HepG2 (cell line): Measurements from ENCODE around the gene LSMEM2.

Experiments used
- HNRNPK ChIP-seq: fragments of 200-400 bp; formaldehyde crosslinking; IDR thresholded peaks from 2 replicates; pipeline ENCODE4 v1.6.1; 2018; ENCODE audit warnings: low read length, low read depth, moderate library complexity, mild to moderate bottlenecking; ENCODE audit not compliant: poor library complexity, severe bottlenecking
- JUN ChIP-seq: sonication (generic); formaldehyde crosslinking; IDR thresholded peaks from 2 replicates; pipeline ENCODE4 v1.4.0; 2020; ENCODE audit warnings: mild to moderate bottlenecking, missing genetic modification reagents
- POLR2A ChIP-seq, 2 experiments: IDR thresholded peaks; 2 replicates each; pipeline ENCODE4 v1.6.1; 2011; ENCODE audit warnings: low read depth in 2 of 2, low read length in 2 of 2, mild to moderate bottlenecking in 1 of 2, moderate library complexity in 1 of 2; ENCODE audit not compliant: insufficient read depth in 1 of 2
- SMARCE1 ChIP-seq: fragments of 450-650 bp; IDR thresholded peaks from 2 replicates; pipeline ENCODE4 v1.6.1; 2017; ENCODE audit warnings: borderline replicate concordance
- SP1 ChIP-seq, 2 experiments: fragments of 450-650 bp in 1 of 2; sonication (generic) in 1 of 2; formaldehyde crosslinking in 1 of 2; IDR thresholded peaks; 2 replicates each; pipeline versions ENCODE4 v1.4.0 to v1.6.1; 2016 to 2020; ENCODE audit warnings: missing genetic modification reagents in 1 of 2
- SRF ChIP-seq: IDR thresholded peaks from 2 replicates; pipeline ENCODE4 v1.6.1; 2011; ENCODE audit warnings: mild to moderate bottlenecking, low read depth, low read length, moderate library complexity
- TGIF2 ChIP-seq: IDR thresholded peaks from 2 replicates; pipeline ENCODE4 v1.6.1; 2016; ENCODE audit warnings: control low read depth, missing compliant biosample characterization
- THYN1 ChIP-seq: sonication (generic); formaldehyde crosslinking; IDR thresholded peaks from 2 replicates; pipeline ENCODE4 v1.8.1; 2023; ENCODE audit warnings: low read depth, mild to moderate bottlenecking, moderate library complexity, missing genetic modification reagents, borderline replicate concordance
- ZNF263 ChIP-seq: sonication (generic); formaldehyde crosslinking; IDR thresholded peaks from 2 replicates; pipeline ENCODE4 v1.4.0; 2020; ENCODE audit warnings: missing genetic modification reagents
- ZNF335 ChIP-seq: sonication (generic); formaldehyde crosslinking; IDR thresholded peaks from 2 replicates; pipeline ENCODE4 v1.4.0; 2020; ENCODE audit warnings: missing genetic modification reagents
- TF ChIP-seq, protein P1 (sequence below): sonication (generic); formaldehyde crosslinking; IDR thresholded peaks from 2 replicates; pipeline ENCODE4 v1.5.1; 2020; ENCODE audit warnings: missing genetic modification reagents, mild to moderate bottlenecking, borderline replicate concordance
- TF ChIP-seq, protein P2 (sequence below): sonication (generic); formaldehyde crosslinking; IDR thresholded peaks from 2 replicates; pipeline ENCODE4 v1.4.0; 2020; ENCODE audit warnings: missing genetic modification reagents, borderline replicate concordance
- TF ChIP-seq, protein P3 (sequence below): sonication (generic); formaldehyde crosslinking; IDR thresholded peaks from 2 replicates; pipeline ENCODE4 v1.4.0; 2020; ENCODE audit warnings: mild to moderate bottlenecking, missing genetic modification reagents, borderline replicate concordance
- TF ChIP-seq, protein P4 (sequence below): sonication (generic); formaldehyde crosslinking; IDR thresholded peaks from 2 replicates; pipeline ENCODE4 v1.5.0; 2020; ENCODE audit warnings: mild to moderate bottlenecking, missing genetic modification reagents, moderate library complexity

DNA sequence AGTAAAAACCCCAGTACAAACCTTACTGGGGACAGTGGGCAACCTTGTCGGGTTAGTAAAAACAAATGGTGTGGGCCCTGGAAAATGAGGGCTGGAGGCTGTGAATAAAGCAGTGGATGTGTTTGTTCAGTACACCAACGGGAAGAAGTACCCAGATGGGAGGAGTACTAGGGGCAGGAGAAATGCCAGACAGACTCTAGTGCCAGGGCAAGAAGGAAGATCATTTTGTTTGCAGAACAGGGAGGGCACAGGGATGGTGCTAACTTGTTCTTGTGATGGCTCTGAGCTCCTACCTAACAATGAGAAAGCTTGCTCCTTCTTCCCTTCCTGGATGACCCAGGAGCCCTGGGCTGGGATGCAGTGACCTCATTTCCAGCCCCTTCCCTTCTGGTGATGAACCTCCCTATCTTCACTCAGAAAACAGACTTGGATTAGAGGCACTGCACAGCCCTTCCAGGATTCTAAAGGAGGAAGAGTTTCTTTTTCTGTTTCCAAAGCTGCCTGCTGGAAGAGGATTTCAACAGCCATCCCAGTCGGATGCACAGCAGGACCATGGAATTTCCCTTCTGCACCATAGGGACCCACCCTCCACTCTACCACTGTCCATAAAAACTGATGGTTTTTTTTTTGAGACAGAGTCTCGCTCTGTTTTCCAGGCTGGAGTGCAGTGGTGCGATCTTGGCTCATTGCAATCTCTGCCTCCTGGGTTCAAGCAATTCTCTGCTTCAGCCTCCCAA lies 55.6 kb downstream of the LSMEM2 start:
- TF ChIP-seq, protein P1, sequence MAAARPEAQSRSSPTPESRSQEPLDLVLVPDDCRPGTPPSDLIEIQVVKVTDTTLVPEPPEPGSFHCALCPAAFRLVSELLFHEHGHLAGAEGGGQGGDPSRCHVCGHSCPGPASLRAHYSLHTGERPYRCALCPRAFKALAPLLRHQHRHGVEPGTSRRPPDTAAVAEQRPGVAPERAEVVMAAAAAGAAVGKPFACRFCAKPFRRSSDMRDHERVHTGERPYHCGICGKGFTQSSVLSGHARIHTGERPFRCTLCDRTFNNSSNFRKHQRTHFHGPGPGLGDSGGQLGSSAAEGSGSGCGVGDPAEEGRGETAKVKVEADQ (CRISPR knock-in tag) = no peak
- TF ChIP-seq TGIF2 (CRISPR knock-in tag) = no peak
- TF ChIP-seq, protein P2, sequence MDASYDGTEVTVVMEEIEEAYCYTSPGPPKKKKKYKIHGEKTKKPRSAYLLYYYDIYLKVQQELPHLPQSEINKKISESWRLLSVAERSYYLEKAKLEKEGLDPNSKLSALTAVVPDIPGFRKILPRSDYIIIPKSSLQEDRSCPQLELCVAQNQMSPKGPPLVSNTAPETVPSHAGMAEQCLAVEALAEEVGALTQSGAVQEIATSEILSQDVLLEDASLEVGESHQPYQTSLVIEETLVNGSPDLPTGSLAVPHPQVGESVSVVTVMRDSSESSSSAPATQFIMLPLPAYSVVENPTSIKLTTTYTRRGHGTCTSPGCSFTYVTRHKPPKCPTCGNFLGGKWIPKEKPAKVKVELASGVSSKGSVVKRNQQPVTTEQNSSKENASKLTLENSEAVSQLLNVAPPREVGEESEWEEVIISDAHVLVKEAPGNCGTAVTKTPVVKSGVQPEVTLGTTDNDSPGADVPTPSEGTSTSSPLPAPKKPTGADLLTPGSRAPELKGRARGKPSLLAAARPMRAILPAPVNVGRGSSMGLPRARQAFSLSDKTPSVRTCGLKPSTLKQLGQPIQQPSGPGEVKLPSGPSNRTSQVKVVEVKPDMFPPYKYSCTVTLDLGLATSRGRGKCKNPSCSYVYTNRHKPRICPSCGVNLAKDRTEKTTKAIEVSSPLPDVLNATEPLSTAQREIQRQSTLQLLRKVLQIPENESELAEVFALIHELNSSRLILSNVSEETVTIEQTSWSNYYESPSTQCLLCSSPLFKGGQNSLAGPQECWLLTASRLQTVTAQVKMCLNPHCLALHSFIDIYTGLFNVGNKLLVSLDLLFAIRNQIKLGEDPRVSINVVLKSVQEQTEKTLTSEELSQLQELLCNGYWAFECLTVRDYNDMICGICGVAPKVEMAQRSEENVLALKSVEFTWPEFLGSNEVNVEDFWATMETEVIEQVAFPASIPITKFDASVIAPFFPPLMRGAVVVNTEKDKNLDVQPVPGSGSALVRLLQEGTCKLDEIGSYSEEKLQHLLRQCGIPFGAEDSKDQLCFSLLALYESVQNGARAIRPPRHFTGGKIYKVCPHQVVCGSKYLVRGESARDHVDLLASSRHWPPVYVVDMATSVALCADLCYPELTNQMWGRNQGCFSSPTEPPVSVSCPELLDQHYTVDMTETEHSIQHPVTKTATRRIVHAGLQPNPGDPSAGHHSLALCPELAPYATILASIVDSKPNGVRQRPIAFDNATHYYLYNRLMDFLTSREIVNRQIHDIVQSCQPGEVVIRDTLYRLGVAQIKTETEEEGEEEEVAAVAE (CRISPR knock-in tag) = no peak
- TF ChIP-seq ZNF263 = no peak
- TF ChIP-seq, protein P3, sequence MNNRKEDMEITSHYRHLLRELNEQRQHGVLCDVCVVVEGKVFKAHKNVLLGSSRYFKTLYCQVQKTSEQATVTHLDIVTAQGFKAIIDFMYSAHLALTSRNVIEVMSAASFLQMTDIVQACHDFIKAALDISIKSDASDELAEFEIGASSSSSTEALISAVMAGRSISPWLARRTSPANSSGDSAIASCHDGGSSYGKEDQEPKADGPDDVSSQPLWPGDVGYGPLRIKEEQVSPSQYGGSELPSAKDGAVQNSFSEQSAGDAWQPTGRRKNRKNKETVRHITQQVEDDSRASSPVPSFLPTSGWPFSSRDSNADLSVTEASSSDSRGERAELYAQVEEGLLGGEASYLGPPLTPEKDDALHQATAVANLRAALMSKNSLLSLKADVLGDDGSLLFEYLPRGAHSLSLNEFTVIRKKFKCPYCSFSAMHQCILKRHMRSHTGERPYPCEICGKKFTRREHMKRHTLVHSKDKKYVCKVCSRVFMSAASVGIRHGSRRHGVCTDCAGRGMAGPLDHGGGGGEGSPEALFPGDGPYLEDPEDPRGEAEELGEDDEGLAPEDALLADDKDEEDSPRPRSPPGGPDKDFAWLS (CRISPR knock-in tag) = no peak
- TF ChIP-seq SRF = no peak
- TF ChIP-seq JUN = no peak
- TF ChIP-seq ZNF335 (CRISPR knock-in tag) = no peak
- TF ChIP-seq, protein P4, sequence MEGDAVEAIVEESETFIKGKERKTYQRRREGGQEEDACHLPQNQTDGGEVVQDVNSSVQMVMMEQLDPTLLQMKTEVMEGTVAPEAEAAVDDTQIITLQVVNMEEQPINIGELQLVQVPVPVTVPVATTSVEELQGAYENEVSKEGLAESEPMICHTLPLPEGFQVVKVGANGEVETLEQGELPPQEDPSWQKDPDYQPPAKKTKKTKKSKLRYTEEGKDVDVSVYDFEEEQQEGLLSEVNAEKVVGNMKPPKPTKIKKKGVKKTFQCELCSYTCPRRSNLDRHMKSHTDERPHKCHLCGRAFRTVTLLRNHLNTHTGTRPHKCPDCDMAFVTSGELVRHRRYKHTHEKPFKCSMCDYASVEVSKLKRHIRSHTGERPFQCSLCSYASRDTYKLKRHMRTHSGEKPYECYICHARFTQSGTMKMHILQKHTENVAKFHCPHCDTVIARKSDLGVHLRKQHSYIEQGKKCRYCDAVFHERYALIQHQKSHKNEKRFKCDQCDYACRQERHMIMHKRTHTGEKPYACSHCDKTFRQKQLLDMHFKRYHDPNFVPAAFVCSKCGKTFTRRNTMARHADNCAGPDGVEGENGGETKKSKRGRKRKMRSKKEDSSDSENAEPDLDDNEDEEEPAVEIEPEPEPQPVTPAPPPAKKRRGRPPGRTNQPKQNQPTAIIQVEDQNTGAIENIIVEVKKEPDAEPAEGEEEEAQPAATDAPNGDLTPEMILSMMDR = no peak
- TF ChIP-seq SMARCE1 = no peak
- no peak for TF ChIP-seq THYN1 (CRISPR knock-in tag)
- TF ChIP-seq HNRNPK = no peak
- TF ChIP-seq SP1 (IDR thresholded peaks at IDR 0.05) = no peak
- TF ChIP-seq SP1 (CRISPR knock-in tag; IDR thresholded peaks at IDR 0.05) = no peak
- TF ChIP-seq POLR2A (IDR thresholded peaks at IDR 0.05; ENCODE audit: insufficient read depth in 1 of 2, low read depth in 2 of 2, low read length in 2 of 2) = no peak
